ENCODE results near the gene RHBDL1.
A peak's percentile ranks its signal among the peaks of the same experiment; 100 is the strongest.

The RHBDL1 gene

GRCh38 chr16:627454-628239 is 47.8 kb upstream of the RHBDL1 start (continued):
- TF ChIP-seq ZNF404 (tag by site-specific recombination; IDR thresholded peaks at IDR 0.05) (no peak), ZNF341 (tag by site-specific recombination; IDR thresholded peaks at IDR 0.05; ENCODE audit: low read depth) (peak; percentile 60), ZNF175 (tag by site-specific recombination; IDR thresholded peaks at IDR 0.05) (no peak), ZNF26 (tag by site-specific recombination; IDR thresholded peaks at IDR 0.05) (no peak), ZNF138 (tag by site-specific recombination; IDR thresholded peaks at IDR 0.05; ENCODE audit: borderline replicate concordance) (no peak), ZNF140 (tag by site-specific recombination; IDR thresholded peaks at IDR 0.05) (no peak), TSHZ1 (tag by site-specific recombination; IDR thresholded peaks at IDR 0.05; ENCODE audit: borderline replicate concordance) (no peak), ZNF514 (tag by site-specific recombination; IDR thresholded peaks at IDR 0.05) (no peak), GFI1B (tag by site-specific recombination; IDR thresholded peaks at IDR 0.05) (no peak), ZNF239 (tag by site-specific recombination; IDR thresholded peaks at IDR 0.05) (no peak)

GRCh38 chr16:628321-629061 is 47.0 kb upstream of the RHBDL1 start:
- peaks cover 0 to 7% of the 10 kb centered on the region in 2 experiments; a peak in 1 of 3 replicates for H3K36me3 ChIP-seq (ENCODE audit: control insufficient read depth in 2 of 2, insufficient read depth in 1 of 2, low read length in 2 of 2)
- no peak overlapping the region for H3K27ac ChIP-seq (ENCODE audit: extremely low read depth, low read depth, low read length)
- CTCF ChIA-PET, result interaction anchor here (0.6 kb wide), 2 partner anchors 15 to 84 kb away, joined by 3 read pairs; no protein-coding TSS in a partner anchor
- H3K4me1 ChIP-seq (ENCODE audit: control insufficient read depth, insufficient read depth, low read length), result peaks cover 2% of the 10 kb centered on the region; the same call in 1 of the 2 replicates
- H3K4me3 ChIP-seq (ENCODE audit: low read depth, low read length), result no peak overlapping the region
- POLR2A ChIA-PET, result no interaction called here
- peak; percentile 40; the same call in 1 of the 2 replicates for TF ChIP-seq GLIS2 (tag by site-specific recombination; IDR thresholded peaks at IDR 0.05)
- TF ChIP-seq ZSCAN4 (tag by site-specific recombination; IDR thresholded peaks at IDR 0.05), result no peak
- no peaks in the 10 kb centered on the region for H3K9me3 ChIP-seq (ENCODE audit: control insufficient read depth, insufficient read depth, low read depth, low read length)

- Histone ChIP-seq H3K36me3 (ENCODE audit: control insufficient read depth in 2 of 2, insufficient read depth in 1 of 2, low read length in 2 of 2) (peaks cover 0 to 15% of the 10 kb centered on the region in 2 experiments; a peak in 1 of 3 replicates), H3K4me3 (ENCODE audit: low read depth, low read length) (no peak overlapping the region), H3K9me3 (ENCODE audit: control insufficient read depth, insufficient read depth, low read depth, low read length) (no peaks in the 10 kb centered on the region), H3K27ac (ENCODE audit: extremely low read depth, low read depth, low read length) (no peak overlapping the region), H3K4me1 (ENCODE audit: control insufficient read depth, insufficient read depth, low read length) (peaks cover 2% of the 10 kb centered on the region; the same call in 1 of the 2 replicates)
- ChIA-PET POLR2A (interaction anchor here (0.6 kb wide), 1 partner anchor 109 kb away, joined by 4 read pairs; no protein-coding TSS in a partner anchor), CTCF (interaction anchor here (0.6 kb wide), 1 partner anchor 16 kb away, joined by 3 read pairs; no protein-coding TSS in a partner anchor)
- TF ChIP-seq ZNF501 (tag by site-specific recombination; IDR thresholded peaks at IDR 0.05), result no peak
- TF ChIP-seq ZNF449 (tag by site-specific recombination; IDR thresholded peaks at IDR 0.05), result no peak
- TF ChIP-seq MYNN (tag by site-specific recombination; IDR thresholded peaks at IDR 0.05; ENCODE audit: borderline replicate concordance), result no peak
- no peak for TF ChIP-seq ZNF654 (tag by site-specific recombination; IDR thresholded peaks at IDR 0.05; ENCODE audit: low read depth)
- no peak for TF ChIP-seq HOXC10 (CRISPR knock-in tag; IDR thresholded peaks at IDR 0.05)
- TF ChIP-seq ZNF785 (tag by site-specific recombination; IDR thresholded peaks at IDR 0.05), result no peak
- no peak for TF ChIP-seq TCF7L2 (IDR thresholded peaks at IDR 0.05; ENCODE audit: borderline replicate concordance, low read depth, low read length)
- TF ChIP-seq ZSCAN16 (tag by site-specific recombination; IDR thresholded peaks at IDR 0.05), result no peak
- no peak for TF ChIP-seq ZNF645 (tag by site-specific recombination; IDR thresholded peaks at IDR 0.05)
- TF ChIP-seq ZNF221 (tag by site-specific recombination; IDR thresholded peaks at IDR 0.05; ENCODE audit: borderline replicate concordance), result no peak
These were observed 46.2 kb upstream of the RHBDL1 start for GRCh38 chr16:629185-629832.
